ENCODE measurements around the gene SBF2. TPM values are rescaled to one million over a fixed set of nuclear protein-coding genes. Genes with fewer than 3 reads are reported as not detected.
"Not testable (repeated sequence)": the region's sequence is repeated elsewhere in the genome, so short reads cannot be mapped to it uniquely, and the experiment has no call there.

Gene SBF2
- total RNA-seq, 1 donor from 2014 or later, result 26.2 TPM

DNA sequence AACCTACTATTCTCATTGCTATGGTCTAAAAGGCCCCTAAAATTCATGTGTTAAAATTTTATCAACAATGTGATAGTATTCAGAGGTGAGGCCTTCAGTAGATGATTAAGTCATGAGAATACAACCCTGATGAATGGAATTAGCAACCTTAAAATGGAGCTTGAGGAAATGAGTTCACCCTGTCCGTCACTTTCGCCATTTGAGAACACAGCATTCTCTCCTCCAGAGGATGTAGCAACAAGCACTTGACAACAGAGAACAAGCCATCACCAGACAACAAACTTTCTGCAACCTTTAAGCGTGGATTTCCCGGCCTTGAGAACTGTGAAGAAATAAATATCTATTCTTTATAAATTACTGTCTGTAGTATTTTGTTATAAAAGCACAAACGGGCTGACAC is 197.0 kb downstream of the SBF2 start:
- no peak for TF ChIP-seq CTCF (conservative IDR thresholded peaks at IDR 0.05; ENCODE audit: low read depth, low read length)
- H3K4me3 ChIP-seq (ENCODE audit: low read depth, low read length), result no peak overlapping the region
- DNase-seq (ENCODE audit: low read depth), result no peak

GRCh38 chr11:10095412-10096208 is 198.4 kb downstream of the SBF2 start:
- TF ChIP-seq CTCF (conservative IDR thresholded peaks at IDR 0.05; ENCODE audit: low read depth, low read length), result no peak
- H3K4me3 ChIP-seq (ENCODE audit: low read depth, low read length), result no peak overlapping the region
- no peak for DNase-seq (ENCODE audit: low read depth)

GRCh38 chr11:10092426-10092825 is 201.6 kb downstream of the SBF2 start:
- TF ChIP-seq CTCF (conservative IDR thresholded peaks at IDR 0.05; ENCODE audit: low read depth, low read length), result no peak
- H3K4me3 ChIP-seq (ENCODE audit: low read depth, low read length), result no peak overlapping the region
- no peak for DNase-seq (ENCODE audit: low read depth)

DNA sequence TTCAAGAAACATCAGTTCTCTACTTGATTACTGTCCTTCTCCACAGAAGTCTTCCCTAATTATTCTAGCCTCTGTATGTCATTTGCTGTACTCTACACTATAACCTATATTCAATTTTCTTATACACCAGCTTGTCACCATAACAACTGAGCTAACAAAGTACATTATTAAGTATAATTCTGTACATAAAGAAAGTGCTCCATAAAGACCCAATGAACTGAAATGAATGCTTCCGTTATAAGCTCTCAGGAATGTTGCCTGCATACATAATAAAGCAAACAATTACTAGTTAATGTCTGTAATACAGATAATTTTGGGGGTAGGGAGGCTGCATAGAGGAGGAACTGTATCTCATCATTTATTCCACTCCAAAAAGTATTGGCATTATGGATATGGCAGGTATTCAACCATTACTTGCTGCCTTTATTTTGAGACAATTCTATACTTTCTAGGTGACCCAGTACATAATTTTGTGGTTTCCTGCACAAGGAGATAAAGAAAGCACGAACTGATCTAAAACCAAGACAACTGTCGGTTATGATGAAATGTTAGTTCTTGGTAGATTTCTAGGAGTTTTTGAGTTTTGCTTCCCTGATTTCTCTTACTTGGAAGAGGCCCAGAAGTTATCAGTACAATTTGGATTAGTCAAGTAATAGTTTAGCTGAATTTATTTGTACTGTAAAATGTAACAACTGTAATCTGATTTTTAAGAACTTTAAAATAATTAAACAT is 202.5 kb downstream of the SBF2 start:
- H3K4me3 ChIP-seq (ENCODE audit: low read depth, low read length), result no peak overlapping the region
- no peak for DNase-seq (ENCODE audit: low read depth)
- TF ChIP-seq CTCF (conservative IDR thresholded peaks at IDR 0.05; ENCODE audit: low read depth, low read length), result no peak

- not testable (repeated sequence) for DNase-seq (ENCODE audit: low read depth); H3K4me3 ChIP-seq (ENCODE audit: low read depth, low read length)
These were observed 206.1 kb downstream of the SBF2 start for GRCh38 chr11:10087923-10088225.

DNA sequence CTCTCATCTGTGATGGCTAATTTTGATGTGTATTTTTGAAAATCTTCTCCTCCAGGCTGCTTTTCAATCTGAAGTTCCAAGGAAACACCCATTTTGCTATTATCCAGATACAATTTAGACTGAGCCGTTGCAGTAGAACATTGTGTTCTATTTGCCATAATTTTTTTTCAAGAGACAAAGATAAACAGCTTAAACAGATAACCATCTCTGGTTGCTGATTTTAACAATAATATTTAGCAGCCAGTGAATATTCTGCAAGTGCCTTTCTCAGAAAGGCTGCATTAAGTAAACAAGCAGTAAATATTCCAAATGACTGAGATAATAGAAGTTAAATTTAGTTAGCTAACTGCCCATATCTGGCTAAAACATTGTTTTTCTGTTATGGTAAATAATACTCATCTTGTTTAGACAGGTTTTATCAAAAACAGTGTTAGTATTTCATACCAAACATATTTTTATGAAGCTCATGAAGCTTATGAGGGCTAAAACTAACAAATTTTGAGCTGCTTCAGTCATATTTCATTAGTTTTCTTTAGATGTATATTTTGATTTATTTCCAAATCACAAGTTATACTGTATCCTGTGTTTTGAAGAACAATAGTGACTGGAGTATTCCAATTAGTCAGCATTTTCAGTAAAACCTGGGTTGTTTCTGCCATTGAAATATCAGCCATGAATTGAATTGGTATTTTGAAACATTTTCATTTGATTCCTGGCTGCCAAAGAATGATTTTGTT is 206.7 kb downstream of the SBF2 start:
- no peak for DNase-seq (ENCODE audit: low read depth)
- no peak overlapping the region for H3K4me3 ChIP-seq (ENCODE audit: low read depth, low read length)
- TF ChIP-seq CTCF (conservative IDR thresholded peaks at IDR 0.05; ENCODE audit: low read depth, low read length), result no peak

DNA sequence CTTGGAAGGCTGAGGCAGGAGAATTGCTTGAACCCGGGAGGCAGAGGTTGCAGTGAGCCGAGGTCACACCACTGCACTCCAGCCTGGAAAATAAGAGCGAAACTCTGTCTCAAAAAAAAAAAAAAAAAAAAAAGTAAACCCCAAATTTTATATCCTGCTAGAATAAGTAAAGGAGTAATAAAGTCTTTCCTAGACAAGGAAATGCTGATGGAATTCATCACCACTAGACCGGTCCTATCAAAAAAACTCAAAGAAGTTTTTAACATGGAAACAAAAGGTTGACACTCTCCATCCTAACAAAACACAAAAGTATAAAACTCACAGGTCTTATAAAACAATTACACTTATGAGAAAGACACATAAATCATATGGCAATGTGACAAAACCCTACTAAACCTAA is 213.9 kb downstream of the SBF2 start:
- no peak for TF ChIP-seq CTCF (conservative IDR thresholded peaks at IDR 0.05; ENCODE audit: low read depth, low read length)
- H3K4me3 ChIP-seq (ENCODE audit: low read depth, low read length), result no peak overlapping the region
- no peak for DNase-seq (ENCODE audit: low read depth)

All from epithelial cell of proximal tubule (primary cell).